Fibroblast of lung (primary cell): ENCODE measurements around the gene POTEM.
"Not testable (repeated sequence)": the region's sequence is repeated elsewhere in the genome, so short reads cannot be mapped to it uniquely, and the experiment has no call there.

ENCODE experiments used
- EZH2 ChIP-seq: IDR thresholded peaks from 2 replicates; pipeline ENCODE4 v1.5.1; 2012; ENCODE audit warnings: low read length, control low read depth, mild to moderate bottlenecking; ENCODE audit errors: missing control alignments
- TF ChIP-seq, protein P1 (sequence below), 2 donors: IDR thresholded peaks in 1 of 2; conservative IDR thresholded peaks in 1 of 2; 1 replicate in 1 of 2; 2 replicates in 1 of 2; pipeline ENCODE4 v1.5.1; 2011 to 2012; ENCODE audit warnings: low read length in 2 of 2, control low read depth in 1 of 2, inconsistent platforms in 1 of 2, low read depth in 1 of 2, mild to moderate bottlenecking in 1 of 2

- TF ChIP-seq, protein P1, sequence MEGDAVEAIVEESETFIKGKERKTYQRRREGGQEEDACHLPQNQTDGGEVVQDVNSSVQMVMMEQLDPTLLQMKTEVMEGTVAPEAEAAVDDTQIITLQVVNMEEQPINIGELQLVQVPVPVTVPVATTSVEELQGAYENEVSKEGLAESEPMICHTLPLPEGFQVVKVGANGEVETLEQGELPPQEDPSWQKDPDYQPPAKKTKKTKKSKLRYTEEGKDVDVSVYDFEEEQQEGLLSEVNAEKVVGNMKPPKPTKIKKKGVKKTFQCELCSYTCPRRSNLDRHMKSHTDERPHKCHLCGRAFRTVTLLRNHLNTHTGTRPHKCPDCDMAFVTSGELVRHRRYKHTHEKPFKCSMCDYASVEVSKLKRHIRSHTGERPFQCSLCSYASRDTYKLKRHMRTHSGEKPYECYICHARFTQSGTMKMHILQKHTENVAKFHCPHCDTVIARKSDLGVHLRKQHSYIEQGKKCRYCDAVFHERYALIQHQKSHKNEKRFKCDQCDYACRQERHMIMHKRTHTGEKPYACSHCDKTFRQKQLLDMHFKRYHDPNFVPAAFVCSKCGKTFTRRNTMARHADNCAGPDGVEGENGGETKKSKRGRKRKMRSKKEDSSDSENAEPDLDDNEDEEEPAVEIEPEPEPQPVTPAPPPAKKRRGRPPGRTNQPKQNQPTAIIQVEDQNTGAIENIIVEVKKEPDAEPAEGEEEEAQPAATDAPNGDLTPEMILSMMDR (conservative IDR thresholded peaks at IDR 0.05 in 1 of 2, IDR thresholded peaks at IDR 0.05 in 1 of 2; ENCODE audit: low read depth in 1 of 2, low read length in 2 of 2), result not testable (repeated sequence)
- not testable (repeated sequence) for TF ChIP-seq EZH2
Measured at GRCh38 chr14:19036811-19037382, 69.7 kb downstream of the POTEM start.
